ENCODE results near the gene ATOH1.

DNA sequence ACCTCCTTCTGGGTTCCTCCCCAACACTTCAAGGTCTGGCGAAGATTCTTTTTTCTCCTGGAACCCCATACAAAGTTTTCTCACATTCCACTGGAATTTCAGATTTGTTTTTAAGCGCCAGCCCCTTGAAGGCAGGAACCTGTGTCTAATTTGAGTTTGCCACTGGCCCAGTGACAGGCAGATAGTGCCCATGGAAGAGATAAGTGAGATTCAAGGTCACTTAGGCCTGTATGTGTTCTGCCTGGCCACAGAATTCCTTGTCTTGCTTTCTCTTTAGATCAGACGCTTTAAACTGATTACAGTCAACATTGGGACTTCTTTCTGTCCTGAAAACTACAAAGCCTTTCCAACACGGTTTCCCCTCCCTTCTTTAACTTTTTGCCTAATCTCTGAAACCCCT lies 11.2 kb downstream of the ATOH1 start:
- TF ChIP-seq POLR2AphosphoS5 (IDR thresholded peaks at IDR 0.05; ENCODE audit: low read depth, low read length) (no peak), TAF1 (IDR thresholded peaks at IDR 0.05; ENCODE audit: borderline replicate concordance, insufficient read depth, low read length) (no peak), SIN3A (IDR thresholded peaks at IDR 0.05; ENCODE audit: borderline replicate concordance, insufficient read depth, low read length) (no peak)
